ENCODE measurements around the gene CCNY.

Gene CCNY

GRCh38 chr10:35331894-35332640 lies 4.2 kb upstream of the CCNY start:
- no peak for DNase-seq (ENCODE audit: low read depth)

DNA sequence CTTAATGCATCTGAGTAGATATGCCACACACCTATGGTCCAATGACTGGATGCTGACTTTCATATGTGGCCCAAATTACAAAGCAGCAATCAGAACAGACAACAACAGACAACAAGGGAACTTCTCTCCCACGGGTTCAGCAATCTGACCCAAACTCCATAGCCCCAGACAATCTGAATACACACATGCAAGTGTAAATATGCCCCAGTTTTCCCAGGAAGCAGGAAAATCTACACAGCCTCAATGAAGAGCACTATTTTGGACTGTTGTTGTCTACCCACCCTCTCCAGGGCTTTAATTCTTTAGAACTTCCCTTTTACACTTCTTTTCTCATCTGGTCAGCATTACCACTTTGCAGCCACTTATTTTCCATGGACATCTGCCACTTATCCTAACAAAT lies 2.0 kb upstream of the CCNY start:
- no peak for DNase-seq (ENCODE audit: low read depth)

DNA sequence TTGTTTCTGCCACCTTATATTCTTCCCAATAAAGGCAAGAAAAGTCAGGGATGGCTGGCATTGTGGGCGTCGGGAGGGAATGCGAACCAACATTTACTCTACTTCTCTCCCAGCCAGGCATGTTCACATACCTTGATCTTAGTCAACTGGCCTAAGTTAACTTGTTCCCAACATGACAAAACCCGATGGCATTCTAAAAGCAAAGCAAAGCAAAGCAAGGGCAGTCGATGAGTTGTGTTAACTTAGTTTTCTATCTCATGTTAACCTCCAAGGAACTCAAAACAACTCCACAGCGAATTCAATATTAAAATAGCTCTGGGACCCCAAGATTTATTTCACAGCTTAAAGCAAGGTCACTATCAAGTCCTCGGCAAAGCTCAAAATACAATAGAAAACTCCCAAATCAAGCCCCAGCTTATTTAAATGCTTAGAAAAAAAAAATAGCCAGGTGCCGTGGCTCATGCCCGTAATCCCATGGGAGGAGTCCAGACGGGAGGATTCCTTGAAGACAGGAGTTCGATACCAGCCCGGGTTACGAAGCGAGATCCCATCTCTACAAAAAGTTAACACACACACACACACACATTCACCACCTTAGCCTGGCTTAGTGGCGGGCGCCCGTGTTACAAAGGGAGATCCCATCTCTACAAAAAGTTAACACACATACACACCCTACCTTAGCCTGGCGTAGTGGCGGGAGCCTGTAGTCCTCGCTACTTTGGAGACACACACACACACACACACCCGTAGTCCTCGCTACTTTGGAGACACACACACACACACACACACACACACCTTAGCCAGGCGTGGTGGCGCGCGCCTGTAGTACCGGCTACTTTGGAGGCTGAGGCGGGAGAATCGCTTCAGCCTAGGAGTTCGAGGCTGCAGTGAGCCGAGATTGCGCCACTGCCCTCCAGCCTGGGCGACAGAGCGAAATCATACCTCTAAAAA lies 901 bp upstream of the CCNY start:
- DNase-seq (ENCODE audit: low read depth): no peak

- DNase-seq (ENCODE audit: low read depth): no peak
Observed at GRCh38 chr10:35336921-35337823, 863 bp downstream of the CCNY start.

GRCh38 chr10:35339942-35340341 lies 3.6 kb downstream of the CCNY start:
- DNase-seq (ENCODE audit: low read depth): no peak

- no peak for DNase-seq (ENCODE audit: low read depth)
Observed at GRCh38 chr10:35340975-35341374, 4.7 kb downstream of the CCNY start.

- no peak for DNase-seq (ENCODE audit: low read depth)
Observed at GRCh38 chr10:35341521-35341920, 5.2 kb downstream of the CCNY start.

- no peak for DNase-seq (ENCODE audit: low read depth)
Observed at GRCh38 chr10:35342183-35342753, 6.0 kb downstream of the CCNY start.

- DNase-seq (ENCODE audit: low read depth): no peak
Observed at GRCh38 chr10:35343739-35344138, 7.4 kb downstream of the CCNY start.

DNA sequence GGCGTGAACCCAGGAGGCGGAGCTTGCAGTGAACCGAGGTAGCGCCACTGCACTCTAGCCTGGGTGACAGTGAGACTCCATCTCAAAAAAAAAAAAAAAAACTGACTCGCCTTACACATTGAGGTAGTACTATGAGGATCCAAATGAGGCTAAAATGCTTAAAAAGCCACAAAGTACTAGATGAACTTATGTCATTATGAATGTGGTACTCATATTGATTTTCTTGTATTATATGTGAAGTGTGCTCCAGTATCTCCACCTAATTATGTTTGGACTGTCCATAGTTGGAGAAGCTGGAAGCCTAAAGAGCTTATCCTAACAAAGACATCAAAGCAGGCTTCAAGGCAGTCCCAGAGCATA lies 9.1 kb downstream of the CCNY start:
- DNase-seq (ENCODE audit: low read depth): no peak

DNA sequence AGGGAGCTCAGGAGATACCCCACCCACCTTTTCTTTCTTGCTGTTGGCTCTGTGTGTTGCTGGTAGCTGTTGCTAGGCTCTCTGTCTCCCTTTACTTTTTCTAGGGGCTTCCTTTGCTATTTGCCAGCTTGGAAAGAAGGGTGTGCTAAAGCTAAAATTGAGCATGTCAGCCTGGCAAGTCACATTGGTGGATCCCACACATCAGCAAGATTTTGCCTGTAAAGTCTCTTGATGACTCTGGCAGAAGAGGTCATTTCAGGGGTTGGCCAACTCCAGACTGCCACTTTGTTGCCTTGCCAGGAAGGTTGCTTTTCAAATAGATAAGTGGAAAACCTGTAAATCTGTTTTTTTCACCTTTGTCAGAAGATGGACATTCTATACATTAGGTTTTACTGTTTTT lies 9.9 kb downstream of the CCNY start:
- DNase-seq (ENCODE audit: low read depth): no peak

DNA sequence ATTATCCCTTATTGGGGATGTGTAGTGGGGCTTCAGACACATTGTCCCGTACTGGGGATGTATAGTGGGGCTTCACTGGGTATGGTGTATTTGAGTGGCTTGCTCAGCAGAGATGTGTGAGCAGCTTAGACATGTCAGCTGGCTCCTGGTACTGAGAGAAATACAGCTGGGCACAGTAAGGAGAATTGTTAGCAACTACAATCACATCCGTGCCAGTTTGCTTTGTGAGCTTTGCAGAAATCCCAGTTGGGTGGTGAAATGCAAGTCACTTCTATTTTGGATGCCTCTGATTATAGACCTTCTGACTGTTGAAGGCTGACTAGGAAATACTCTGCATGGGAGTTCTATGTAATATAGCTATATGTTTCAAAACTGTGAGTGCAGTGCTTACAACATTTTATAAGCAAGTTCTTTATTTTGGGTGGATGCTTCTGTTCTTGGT lies 10.8 kb downstream of the CCNY start:
- DNase-seq (ENCODE audit: low read depth): no peak

DNA sequence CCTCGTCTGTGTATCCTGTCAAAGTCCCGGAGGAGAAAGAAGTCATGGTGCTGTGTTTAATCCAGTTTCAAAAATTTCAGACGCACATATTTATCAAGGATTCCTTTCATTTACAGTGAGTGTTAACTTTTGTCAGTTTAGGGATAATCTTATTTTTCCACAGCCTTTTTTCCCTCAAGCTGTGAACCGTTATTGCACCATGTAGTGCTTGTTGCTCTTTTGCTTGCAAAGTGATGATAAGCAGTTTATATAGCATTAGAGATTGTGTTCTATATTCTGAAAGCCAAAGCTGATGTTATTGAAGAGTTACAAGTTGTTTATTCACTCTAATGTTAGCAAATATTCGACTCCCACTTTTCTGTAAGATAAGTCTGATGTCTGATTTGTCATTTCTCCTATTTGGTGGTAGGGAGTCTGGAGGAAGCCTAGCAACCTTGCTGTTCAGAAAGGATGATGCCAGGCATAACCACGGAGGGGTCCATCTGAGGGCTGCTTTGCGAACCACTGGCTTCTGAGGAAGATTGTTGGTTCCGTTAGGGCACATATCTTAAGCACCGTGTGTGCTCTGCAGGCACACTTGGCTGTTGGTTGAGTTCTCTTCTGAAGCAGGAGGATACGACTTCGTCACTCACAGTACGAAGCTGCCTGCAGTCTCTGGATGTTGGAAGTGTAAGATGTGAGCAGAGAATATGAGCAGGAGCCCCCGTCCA lies 11.7 kb downstream of the CCNY start:
- DNase-seq (ENCODE audit: low read depth): no peak

- DNase-seq (ENCODE audit: low read depth): no peak
Observed at GRCh38 chr10:35348609-35349388, 12.5 kb downstream of the CCNY start.

DNA sequence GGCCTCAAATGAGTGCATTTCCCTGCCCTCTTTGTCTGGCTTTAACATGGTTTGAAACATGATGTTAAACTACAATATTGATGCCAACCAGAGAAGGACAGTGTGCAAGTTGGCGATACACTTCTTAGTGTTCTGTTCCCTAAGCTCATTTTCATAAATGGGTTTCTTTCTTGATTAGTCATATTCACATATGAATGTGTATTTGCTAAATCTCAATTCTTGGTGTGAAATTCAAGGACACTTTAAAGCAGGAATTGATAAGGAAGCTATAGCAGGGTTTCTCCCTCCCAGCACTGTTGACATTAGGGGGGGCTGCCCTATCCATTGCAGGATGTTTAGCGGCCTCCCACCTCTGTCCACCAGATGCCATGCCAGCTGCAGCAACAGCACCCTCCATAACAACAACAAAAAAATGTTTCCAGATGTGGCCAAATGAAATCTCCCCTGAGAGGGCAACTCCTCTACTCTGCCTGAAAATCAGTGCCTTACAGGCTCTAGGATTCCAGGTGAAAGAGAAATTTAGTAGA lies 13.1 kb downstream of the CCNY start:
- DNase-seq (ENCODE audit: low read depth): no peak

- DNase-seq (ENCODE audit: low read depth): no peak
Observed at GRCh38 chr10:35351021-35351420, 14.7 kb downstream of the CCNY start.

DNA sequence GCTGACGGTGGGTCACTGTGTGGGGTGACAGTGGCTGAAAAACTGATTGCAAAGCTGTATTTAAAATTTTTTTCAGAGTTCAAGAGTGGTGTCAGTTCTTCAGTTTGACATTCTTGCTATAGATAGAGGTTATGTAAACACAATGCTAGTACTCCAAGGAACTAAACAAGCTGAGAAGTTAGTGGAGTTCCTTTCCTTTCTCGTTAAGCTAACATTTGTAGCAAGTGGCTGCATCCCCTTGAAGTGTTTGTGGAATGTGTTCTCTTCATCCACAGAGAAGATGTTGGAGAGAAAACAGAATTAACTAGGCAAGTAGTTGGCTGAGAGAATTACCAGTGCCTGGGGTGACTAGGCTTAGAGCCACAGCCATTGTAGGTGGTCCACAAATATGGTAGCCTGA lies 15.8 kb downstream of the CCNY start:
- no peak for DNase-seq (ENCODE audit: low read depth)

- DNase-seq (ENCODE audit: low read depth): no peak
Observed at GRCh38 chr10:35352512-35352911, 16.2 kb downstream of the CCNY start.

GRCh38 chr10:35353395-35353794 lies 17.1 kb downstream of the CCNY start:
- DNase-seq (ENCODE audit: low read depth): no peak

GRCh38 chr10:35353805-35354204 lies 17.5 kb downstream of the CCNY start:
- no peak for DNase-seq (ENCODE audit: low read depth)

Data from stimulated activated CD8-positive, alpha-beta memory T cell treated with anti-CD3 and anti-CD28 coated beads, Interleukin-15, amount 100 ng/mL, for 1 hour (primary cell).